HepG2 (cell line): ENCODE measurements around the gene SLC17A9. TPM values are rescaled to one million over a fixed set of nuclear protein-coding genes. Genes with fewer than 3 reads are reported as not detected.

Experiments used
- FOXP1 ChIP-seq, 2 experiments: fragments of 450-650 bp in 1 of 2; IDR thresholded peaks; 2 replicates each; pipeline ENCODE4 v1.6.1; 2017 to 2018; ENCODE audit warnings: antibody characterized with exemption in 1 of 2
- GATAD2A ChIP-seq: IDR thresholded peaks from 2 replicates; pipeline ENCODE4 v1.6.1; 2016
- HOXA3 ChIP-seq: sonication (generic); formaldehyde crosslinking; IDR thresholded peaks from 2 replicates; pipeline ENCODE4 v1.5.0; 2020; ENCODE audit warnings: missing genetic modification reagents
- KMT2A ChIP-seq: sonication (generic); formaldehyde crosslinking; IDR thresholded peaks from 2 replicates; pipeline ENCODE4 v1.4.0; 2020; ENCODE audit warnings: missing genetic modification reagents
- MAF1 ChIP-seq: sonication (generic); formaldehyde crosslinking; IDR thresholded peaks from 2 replicates; pipeline ENCODE4 v1.5.0; 2020; ENCODE audit warnings: missing genetic modification reagents, borderline replicate concordance
- MYC ChIP-seq: sonication (generic); formaldehyde crosslinking; IDR thresholded peaks from 2 replicates; pipeline ENCODE4 v1.9.0; 2021; ENCODE audit warnings: missing genetic modification reagents, borderline replicate concordance
- NCOA2 ChIP-seq: sonication (generic); formaldehyde crosslinking; IDR thresholded peaks from 2 replicates; pipeline ENCODE4 v1.8.0; 2022; ENCODE audit warnings: inconsistent platforms
- ZNF589 ChIP-seq: sonication (generic); formaldehyde crosslinking; conservative IDR thresholded peaks from 2 replicates; pipeline ENCODE4 v1.8.0; 2022; ENCODE audit warnings: mild to moderate bottlenecking, moderate library complexity, missing genetic modification reagents
- polyA plus RNA-seq, 8 experiments: library from polyadenylated mRNA; depleted of rRNA in 3 of 8; stranded (reverse) in 7 of 8; unstranded in 1 of 8; fragments of >200 nt; fragmentation: Illumina TruSeq in 4 of 8; extraction: Trizol in 4 of 8; gene quantifications; 2 replicates each; pipeline versions ENCODE4 v1.2.1 to v1.2.3, GENCODE V29; 2011 to 2016; ENCODE audit warnings: low read depth in 4 of 8, missing spikeins in 1 of 8, mixed read lengths in 1 of 8; ENCODE audit not compliant: insufficient read depth in 1 of 8
- total RNA-seq, 5 experiments: library from RNA; depleted of rRNA; stranded (reverse); fragments of >200 nt; fragmentation: Illumina TruSeq; extraction: Trizol; gene quantifications; 2 replicates each; pipeline ENCODE4 v1.2.3, GENCODE V29; 2016; ENCODE audit warnings: low read depth in 1 of 5
- TF ChIP-seq, protein P1 (sequence below): sonication (generic); formaldehyde crosslinking; IDR thresholded peaks from 2 replicates; pipeline ENCODE4 v1.4.0; 2020; ENCODE audit warnings: missing genetic modification reagents, borderline replicate concordance
- TF ChIP-seq, protein P2 (sequence below): sonication (generic); formaldehyde crosslinking; IDR thresholded peaks from 2 replicates; pipeline ENCODE4 v1.9.0; 2022; ENCODE audit warnings: missing genetic modification reagents, mild to moderate bottlenecking, borderline replicate concordance
- TF ChIP-seq, protein P3 (sequence below): sonication (generic); formaldehyde crosslinking; IDR thresholded peaks from 2 replicates; pipeline ENCODE4 v1.8.1; 2022; ENCODE audit warnings: low read depth, mild to moderate bottlenecking, missing genetic modification reagents
- TF ChIP-seq, protein P4 (sequence below): sonication (generic); formaldehyde crosslinking; IDR thresholded peaks from 2 replicates; pipeline ENCODE4 v1.4.0; 2020; ENCODE audit warnings: missing genetic modification reagents, borderline replicate concordance
- TF ChIP-seq, protein P5 (sequence below): sonication (generic); formaldehyde crosslinking; conservative IDR thresholded peaks from 2 replicates; pipeline ENCODE4 v1.8.1; 2023; ENCODE audit warnings: missing genetic modification reagents

Gene SLC17A9
- total and polyA plus RNA-seq, 2 of the 13 experiments (the other 11 are each of a cell fraction or from before 2014, with no cell fraction given): 110 to 191 TPM

DNA sequence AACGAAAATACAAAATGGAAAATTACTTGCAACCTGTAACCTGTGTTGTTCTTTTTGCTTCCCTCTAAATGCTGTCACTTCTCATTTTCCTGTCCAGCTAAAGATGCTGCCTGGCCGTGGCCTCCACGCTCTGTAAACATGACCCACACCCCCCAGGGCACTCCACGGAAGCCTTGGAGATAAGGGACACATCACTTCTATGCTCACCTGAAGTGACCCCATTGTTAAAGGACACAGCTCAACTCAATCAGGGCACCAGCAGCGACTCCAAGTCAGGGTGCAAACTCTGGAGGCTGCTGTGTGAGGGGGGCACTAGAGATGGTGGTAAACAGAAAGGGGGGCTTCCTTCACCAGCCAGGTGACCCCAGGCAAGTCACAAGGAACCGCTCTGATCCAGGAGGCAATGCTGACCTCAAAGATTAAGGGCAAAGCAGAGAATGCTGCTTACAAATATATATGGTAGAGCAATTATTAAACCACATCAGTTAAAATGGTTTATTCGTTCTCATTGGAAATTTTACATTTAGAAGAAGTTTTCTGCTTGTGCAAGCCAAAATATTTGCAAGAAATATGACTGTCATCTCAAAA lies 39.4 kb upstream of the SLC17A9 start (continued):
- TF ChIP-seq, protein P1, sequence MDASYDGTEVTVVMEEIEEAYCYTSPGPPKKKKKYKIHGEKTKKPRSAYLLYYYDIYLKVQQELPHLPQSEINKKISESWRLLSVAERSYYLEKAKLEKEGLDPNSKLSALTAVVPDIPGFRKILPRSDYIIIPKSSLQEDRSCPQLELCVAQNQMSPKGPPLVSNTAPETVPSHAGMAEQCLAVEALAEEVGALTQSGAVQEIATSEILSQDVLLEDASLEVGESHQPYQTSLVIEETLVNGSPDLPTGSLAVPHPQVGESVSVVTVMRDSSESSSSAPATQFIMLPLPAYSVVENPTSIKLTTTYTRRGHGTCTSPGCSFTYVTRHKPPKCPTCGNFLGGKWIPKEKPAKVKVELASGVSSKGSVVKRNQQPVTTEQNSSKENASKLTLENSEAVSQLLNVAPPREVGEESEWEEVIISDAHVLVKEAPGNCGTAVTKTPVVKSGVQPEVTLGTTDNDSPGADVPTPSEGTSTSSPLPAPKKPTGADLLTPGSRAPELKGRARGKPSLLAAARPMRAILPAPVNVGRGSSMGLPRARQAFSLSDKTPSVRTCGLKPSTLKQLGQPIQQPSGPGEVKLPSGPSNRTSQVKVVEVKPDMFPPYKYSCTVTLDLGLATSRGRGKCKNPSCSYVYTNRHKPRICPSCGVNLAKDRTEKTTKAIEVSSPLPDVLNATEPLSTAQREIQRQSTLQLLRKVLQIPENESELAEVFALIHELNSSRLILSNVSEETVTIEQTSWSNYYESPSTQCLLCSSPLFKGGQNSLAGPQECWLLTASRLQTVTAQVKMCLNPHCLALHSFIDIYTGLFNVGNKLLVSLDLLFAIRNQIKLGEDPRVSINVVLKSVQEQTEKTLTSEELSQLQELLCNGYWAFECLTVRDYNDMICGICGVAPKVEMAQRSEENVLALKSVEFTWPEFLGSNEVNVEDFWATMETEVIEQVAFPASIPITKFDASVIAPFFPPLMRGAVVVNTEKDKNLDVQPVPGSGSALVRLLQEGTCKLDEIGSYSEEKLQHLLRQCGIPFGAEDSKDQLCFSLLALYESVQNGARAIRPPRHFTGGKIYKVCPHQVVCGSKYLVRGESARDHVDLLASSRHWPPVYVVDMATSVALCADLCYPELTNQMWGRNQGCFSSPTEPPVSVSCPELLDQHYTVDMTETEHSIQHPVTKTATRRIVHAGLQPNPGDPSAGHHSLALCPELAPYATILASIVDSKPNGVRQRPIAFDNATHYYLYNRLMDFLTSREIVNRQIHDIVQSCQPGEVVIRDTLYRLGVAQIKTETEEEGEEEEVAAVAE (CRISPR knock-in tag): peak; percentile 25; the same call in 1 of the 2 replicates
- TF ChIP-seq ZNF589 (CRISPR knock-in tag) (0 out of 2 replicates have a peak, but pooled peaks have one; percentile 45), MYC (CRISPR knock-in tag) (peak; percentile 32; the same call in 1 of the 2 replicates), NCOA2 (peak; percentile 64), KMT2A (0 out of 2 replicates have a peak, but pooled peaks have one; percentile 43), MAF1 (CRISPR knock-in tag) (no peak), HOXA3 (peak; percentile 64; the same call in 1 of the 2 replicates), GATAD2A (peak; percentile 75), FOXP1 (IDR thresholded peaks at IDR 0.05) (no peak), FOXP1 (CRISPR knock-in tag; IDR thresholded peaks at IDR 0.05) (peak; percentile 22; the same call in 1 of the 2 replicates)
- TF ChIP-seq, protein P2, sequence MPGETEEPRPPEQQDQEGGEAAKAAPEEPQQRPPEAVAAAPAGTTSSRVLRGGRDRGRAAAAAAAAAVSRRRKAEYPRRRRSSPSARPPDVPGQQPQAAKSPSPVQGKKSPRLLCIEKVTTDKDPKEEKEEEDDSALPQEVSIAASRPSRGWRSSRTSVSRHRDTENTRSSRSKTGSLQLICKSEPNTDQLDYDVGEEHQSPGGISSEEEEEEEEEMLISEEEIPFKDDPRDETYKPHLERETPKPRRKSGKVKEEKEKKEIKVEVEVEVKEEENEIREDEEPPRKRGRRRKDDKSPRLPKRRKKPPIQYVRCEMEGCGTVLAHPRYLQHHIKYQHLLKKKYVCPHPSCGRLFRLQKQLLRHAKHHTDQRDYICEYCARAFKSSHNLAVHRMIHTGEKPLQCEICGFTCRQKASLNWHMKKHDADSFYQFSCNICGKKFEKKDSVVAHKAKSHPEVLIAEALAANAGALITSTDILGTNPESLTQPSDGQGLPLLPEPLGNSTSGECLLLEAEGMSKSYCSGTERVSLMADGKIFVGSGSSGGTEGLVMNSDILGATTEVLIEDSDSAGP (CRISPR knock-in tag): peak; percentile 22
- TF ChIP-seq, protein P3, sequence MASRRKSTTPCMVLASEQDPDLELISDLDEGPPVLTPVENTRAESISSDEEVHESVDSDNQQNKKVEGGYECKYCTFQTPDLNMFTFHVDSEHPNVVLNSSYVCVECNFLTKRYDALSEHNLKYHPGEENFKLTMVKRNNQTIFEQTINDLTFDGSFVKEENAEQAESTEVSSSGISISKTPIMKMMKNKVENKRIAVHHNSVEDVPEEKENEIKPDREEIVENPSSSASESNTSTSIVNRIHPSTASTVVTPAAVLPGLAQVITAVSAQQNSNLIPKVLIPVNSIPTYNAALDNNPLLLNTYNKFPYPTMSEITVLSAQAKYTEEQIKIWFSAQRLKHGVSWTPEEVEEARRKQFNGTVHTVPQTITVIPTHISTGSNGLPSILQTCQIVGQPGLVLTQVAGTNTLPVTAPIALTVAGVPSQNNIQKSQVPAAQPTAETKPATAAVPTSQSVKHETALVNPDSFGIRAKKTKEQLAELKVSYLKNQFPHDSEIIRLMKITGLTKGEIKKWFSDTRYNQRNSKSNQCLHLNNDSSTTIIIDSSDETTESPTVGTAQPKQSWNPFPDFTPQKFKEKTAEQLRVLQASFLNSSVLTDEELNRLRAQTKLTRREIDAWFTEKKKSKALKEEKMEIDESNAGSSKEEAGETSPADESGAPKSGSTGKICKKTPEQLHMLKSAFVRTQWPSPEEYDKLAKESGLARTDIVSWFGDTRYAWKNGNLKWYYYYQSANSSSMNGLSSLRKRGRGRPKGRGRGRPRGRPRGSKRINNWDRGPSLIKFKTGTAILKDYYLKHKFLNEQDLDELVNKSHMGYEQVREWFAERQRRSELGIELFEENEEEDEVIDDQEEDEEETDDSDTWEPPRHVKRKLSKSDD (CRISPR knock-in tag): 0 out of 2 replicates have a peak, but pooled peaks have one; percentile 44
- TF ChIP-seq, protein P4, sequence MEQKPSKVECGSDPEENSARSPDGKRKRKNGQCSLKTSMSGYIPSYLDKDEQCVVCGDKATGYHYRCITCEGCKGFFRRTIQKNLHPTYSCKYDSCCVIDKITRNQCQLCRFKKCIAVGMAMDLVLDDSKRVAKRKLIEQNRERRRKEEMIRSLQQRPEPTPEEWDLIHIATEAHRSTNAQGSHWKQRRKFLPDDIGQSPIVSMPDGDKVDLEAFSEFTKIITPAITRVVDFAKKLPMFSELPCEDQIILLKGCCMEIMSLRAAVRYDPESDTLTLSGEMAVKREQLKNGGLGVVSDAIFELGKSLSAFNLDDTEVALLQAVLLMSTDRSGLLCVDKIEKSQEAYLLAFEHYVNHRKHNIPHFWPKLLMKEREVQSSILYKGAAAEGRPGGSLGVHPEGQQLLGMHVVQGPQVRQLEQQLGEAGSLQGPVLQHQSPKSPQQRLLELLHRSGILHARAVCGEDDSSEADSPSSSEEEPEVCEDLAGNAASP (CRISPR knock-in tag): peak; percentile 99
- TF ChIP-seq, protein P5, sequence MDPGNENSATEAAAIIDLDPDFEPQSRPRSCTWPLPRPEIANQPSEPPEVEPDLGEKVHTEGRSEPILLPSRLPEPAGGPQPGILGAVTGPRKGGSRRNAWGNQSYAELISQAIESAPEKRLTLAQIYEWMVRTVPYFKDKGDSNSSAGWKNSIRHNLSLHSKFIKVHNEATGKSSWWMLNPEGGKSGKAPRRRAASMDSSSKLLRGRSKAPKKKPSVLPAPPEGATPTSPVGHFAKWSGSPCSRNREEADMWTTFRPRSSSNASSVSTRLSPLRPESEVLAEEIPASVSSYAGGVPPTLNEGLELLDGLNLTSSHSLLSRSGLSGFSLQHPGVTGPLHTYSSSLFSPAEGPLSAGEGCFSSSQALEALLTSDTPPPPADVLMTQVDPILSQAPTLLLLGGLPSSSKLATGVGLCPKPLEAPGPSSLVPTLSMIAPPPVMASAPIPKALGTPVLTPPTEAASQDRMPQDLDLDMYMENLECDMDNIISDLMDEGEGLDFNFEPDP (CRISPR knock-in tag): no peak
